Right ventricle myocardium inferior (tissue), 1 donor: ENCODE measurements around the gene SULF2. TPM values are rescaled to one million over a fixed set of nuclear protein-coding genes. Genes with fewer than 3 reads are reported as not detected.
"Not testable (repeated sequence)": the region's sequence is repeated elsewhere in the genome, so short reads cannot be mapped to it uniquely, and the experiment has no call there.

Experiments used
- ATAC-seq: fragments of 200-7000 bp; cut with Tn5 transposase; one replicate; pipeline ENCODE4 v1.9.1; 2020; ENCODE audit warnings: mild to moderate bottlenecking, moderate library complexity
- DNase-seq: peaks from one replicate; pipeline ENCODE4 v3.0.0; 2021; ENCODE audit errors: missing footprints
- intact Hi-C: fragments of 100-400 bp; cut with DNase I; formaldehyde crosslinking; loops from one replicate; pipeline ENCODE4 v1.11.0; 2022
- total RNA-seq: library from RNA; stranded (reverse); fragmentation: NEBNext Ultra II Directional; extraction: Animal tissue kit (Norgen Biotek cat#: 25700); gene quantifications from one replicate; pipeline ENCODE4 v1.2.1, GENCODE V29; 2021
- donor health status: DM: no; HTN: yes; CAD: no; lungs with severe emphysema.

The SULF2 gene
- total RNA-seq, 1 donor from 2014 or later, result 29.5 TPM

DNA sequence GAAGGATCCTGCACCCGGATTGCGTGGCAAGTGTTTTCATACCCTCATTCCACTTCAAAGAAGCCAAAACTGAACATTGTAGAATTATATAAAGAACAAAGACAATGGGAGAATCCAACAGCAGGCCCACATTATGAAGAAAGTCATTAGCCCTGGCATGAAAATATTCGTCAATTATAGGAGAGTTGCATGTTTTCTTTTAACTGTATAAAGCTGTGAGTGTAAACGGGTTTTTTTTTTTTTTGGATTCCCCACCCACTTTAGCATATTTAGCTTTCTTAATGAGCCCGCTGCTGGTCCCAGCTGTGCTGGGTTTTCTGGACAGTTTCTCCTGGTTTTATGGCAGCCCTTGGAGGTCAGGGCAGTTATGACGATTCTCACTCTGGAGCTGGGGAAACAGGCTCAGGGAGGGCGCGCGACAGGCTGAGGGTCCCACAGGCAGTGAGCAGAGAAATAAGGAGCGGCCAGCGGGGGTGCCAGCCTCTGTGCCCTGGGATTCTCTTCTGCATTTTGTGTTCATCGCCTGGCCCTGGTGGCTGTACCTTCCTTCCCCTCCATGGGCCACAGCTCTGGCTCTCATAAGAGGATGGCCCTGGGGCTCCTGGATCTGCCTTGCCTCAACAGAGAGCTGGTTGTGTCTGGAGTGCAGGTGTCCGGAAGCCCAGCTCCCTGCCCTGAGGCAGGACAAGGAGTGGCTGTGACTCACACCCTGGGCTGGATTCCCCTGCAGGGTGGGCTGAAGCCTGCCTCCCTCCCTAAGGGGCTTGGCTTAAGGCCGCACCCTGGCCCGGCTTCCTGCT is 24.1 kb upstream of the SULF2 start:
- DNase-seq, result peak; percentile 40
- ATAC-seq, result no peak

GRCh38 chr20:47805951-47806350 is 20.7 kb upstream of the SULF2 start:
- no peak for ATAC-seq
- DNase-seq, result peak; percentile 59
- intact Hi-C loops, result loop anchor here (2.0 kb wide), 1 partner anchor 45 kb away; no protein-coding TSS in a partner anchor

More for the DNA sequence above, 24.1 kb upstream of the SULF2 start:
- intact Hi-C loops, result no loop called here

DNA sequence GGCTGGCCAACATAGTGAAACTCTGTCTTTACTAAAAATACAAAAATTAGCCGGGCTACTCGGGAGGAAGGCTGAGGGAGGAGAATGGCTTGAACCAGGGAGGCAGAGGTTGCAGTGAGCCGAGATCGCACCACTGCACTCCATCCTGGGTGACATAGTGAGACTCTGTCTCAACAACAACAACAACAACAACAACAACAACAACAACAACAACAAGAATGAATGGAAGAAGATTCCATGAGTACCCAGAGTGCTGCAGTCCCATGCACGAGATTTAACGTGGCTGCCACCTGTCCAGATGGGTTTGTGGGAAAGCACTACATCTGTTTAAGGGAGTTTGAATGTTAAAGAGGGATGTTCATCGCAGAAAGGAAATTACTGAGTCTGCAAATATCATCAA is 19.7 kb upstream of the SULF2 start:
- not testable (repeated sequence) for ATAC-seq
- peak; percentile 42 for DNase-seq
- intact Hi-C loops, result loop anchor here (2.0 kb wide), 1 partner anchor 46 kb away; no protein-coding TSS in a partner anchor

GRCh38 chr20:47804224-47804825 is 19.0 kb upstream of the SULF2 start:
- not testable (repeated sequence) for ATAC-seq, DNase-seq
- intact Hi-C loops, result loop anchor here (2.0 kb wide), 1 partner anchor 46 kb away; no protein-coding TSS in a partner anchor

GRCh38 chr20:47802975-47803374 is 17.7 kb upstream of the SULF2 start:
- ATAC-seq (no peak), DNase-seq (no peak)
- intact Hi-C loops, result no loop called here

- DNase-seq (peak; percentile 28), ATAC-seq (no peak)
- intact Hi-C loops, result no loop called here
Observed at GRCh38 chr20:47802226-47802920, 17.1 kb upstream of the SULF2 start.

- intact Hi-C loops, result no loop called here
Observed at GRCh38 chr20:47801759-47802158, 16.5 kb upstream of the SULF2 start.

DNA sequence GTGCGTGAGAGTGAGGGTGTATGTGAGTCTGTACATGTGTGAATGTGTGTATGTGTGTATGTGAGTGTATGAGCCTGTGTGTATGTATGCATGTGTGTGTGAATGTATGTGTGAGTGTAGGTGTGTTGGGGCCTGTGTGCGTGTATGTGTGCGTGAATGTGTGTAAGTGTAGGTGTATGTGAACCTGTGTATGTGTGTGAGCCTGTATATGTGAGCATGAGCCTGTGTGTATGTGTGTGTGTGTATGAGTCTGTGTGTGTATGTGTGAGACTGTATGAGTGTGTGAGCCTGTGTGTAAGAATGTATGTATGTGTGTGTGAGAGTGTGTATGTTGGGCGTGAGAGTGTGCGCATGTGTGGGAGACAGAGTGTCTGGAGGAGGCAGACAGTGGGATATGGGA is 15.8 kb upstream of the SULF2 start:
- peak; percentile 27 for DNase-seq
- no peak for ATAC-seq
- intact Hi-C loops, result no loop called here

More at GRCh38 chr20:47801759-47802158, 16.5 kb upstream of the SULF2 start:
- DNase-seq (peak; percentile 27), ATAC-seq (no peak)

GRCh38 chr20:47800623-47801022 is 15.3 kb upstream of the SULF2 start:
- ATAC-seq (no peak), DNase-seq (peak; percentile 33)
- intact Hi-C loops, result no loop called here

DNA sequence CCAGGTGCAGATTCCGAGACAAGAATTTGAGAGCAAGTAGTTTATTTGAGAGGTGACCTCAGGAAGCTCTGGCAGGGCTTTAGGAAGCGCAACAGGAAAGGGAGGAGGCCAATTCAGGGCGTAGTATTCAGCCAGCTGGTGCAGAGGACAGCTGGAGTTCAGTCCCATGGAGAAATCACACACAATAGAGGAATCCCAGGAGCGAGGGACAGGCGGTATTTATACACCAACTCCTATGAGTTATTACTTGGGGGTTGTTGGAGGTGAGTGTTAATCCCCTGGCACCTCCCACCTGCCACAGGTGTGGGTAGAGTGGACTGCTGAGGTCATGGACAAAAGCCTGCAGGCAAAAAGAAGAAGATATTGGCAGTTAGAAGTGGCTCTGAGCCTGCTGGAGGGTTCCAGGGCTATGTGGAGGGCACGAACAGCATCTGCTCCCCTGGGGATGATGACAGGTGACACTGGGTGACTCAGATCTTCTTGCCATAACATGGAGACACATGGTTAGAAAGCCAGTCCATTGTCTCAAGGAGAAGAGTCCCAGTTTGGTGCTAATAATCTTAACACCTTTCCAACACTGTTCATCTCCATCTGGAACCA is 13.9 kb upstream of the SULF2 start:
- peak; percentile 35 for ATAC-seq
- peak; percentile 21 for DNase-seq
- intact Hi-C loops, result no loop called here

GRCh38 chr20:47796971-47797370 is 11.7 kb upstream of the SULF2 start:
- DNase-seq (peak; percentile 76), ATAC-seq (no peak)
- intact Hi-C loops, result no loop called here

GRCh38 chr20:47795214-47795907 is 10.1 kb upstream of the SULF2 start:
- intact Hi-C loops, result no loop called here
- no peak for ATAC-seq
- DNase-seq, result no peak

DNA sequence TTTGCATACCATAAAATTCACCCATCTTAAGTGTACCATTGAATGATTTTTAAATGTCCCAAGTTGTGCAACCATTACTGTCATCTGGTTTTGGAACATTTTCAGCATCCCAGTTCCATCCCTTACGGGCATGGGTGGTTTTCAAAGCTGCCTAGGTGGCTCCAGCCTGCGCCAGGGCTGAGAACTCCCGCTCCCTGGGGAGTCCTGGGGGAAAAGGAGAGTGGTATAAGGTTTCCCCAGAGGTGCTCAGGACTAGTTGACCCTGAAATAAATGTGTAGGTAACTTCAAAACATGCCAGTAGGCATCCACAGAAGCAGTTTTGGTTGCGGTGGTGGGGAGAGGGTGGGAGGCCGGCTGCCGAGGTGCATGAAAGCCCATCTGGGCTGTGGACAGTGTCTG is 9.0 kb upstream of the SULF2 start:
- DNase-seq, intact Hi-C loops, ATAC-seq: not testable (repeated sequence)

DNA sequence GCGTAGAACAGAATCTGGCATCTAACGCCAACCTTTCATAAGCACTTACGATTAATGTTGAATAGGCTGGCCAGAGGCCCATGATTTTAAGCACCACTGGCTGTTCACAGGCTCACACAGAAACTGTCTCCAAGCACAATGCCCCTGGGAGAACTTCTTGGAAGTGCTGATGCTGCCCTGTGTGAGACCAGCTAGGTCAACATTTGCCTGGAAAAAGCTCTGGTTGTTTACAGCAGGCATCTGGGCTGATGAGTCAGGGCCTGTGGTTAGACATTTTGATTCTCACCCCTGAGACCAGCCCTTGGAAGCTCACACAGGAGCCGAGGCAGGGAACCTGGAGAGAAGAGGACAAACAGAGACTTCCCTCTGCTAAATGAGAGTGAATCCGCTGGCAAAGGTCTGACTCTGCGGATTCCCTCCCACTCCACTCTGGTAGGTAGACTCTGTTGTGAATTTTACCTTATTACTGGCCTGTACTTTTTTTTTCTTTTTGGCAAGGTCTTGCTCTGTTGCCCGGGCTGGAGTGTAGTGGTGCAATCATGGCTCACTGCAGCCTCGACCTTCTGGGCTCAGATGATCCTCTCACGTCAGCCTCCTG is 6.8 kb upstream of the SULF2 start:
- peak; percentile 93 for ATAC-seq
- intact Hi-C loops, result no loop called here
- peak; percentile 79 for DNase-seq

- no peak for DNase-seq
- ATAC-seq, result no peak
- intact Hi-C loops, result no loop called here
Observed at GRCh38 chr20:47791084-47791599, 5.9 kb upstream of the SULF2 start.

DNA sequence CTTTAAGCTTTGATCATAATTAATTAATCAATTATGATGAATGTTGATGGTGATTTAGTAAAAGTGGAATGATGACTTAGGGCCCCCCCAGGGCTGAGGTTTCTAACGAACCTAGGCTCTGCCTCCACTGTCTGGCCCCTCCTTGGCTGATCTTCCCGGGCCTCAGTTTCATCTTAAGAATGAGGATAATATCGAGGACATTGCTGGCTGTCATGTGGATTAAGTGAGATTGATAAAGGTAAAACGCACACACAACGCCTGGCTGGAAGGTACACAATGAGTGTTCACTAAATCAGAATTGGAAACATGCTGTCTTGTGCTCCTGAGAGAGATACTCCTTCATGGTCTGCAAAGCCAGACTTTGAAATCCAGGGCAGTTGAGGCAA is 5.3 kb upstream of the SULF2 start:
- DNase-seq, result no peak
- ATAC-seq, result no peak
- intact Hi-C loops, result no loop called here

- no peak for DNase-seq
- ATAC-seq, result no peak
- intact Hi-C loops, result loop anchor here (5.0 to 10.0 kb wide), 5 partner anchors 63 to 585 kb away; no protein-coding TSS in a partner anchor
Observed at GRCh38 chr20:47789764-47790579, 4.7 kb upstream of the SULF2 start.
